Measurements from ENCODE around the gene SLC27A3.

The SLC27A3 gene

GRCh38 chr1:153796786-153797659 lies 21.8 kb downstream of the SLC27A3 start:
- Histone ChIP-seq H3K27me3 (no peaks in the 10 kb centered on the region), H4K20me1 (no peaks in the 10 kb centered on the region; a peak in 1 of 22 replicates), H3K27ac (peak overlapping the region in 7 of 11 experiments; percentile 33 to 99 (median 67); a peak in 12 of 22 replicates), H3K9ac (peak overlapping the region in 2 of 11 experiments; percentile 9 to 13; a peak in 1 of 22 replicates), H3K36me3 (peaks cover 0 to 26% (median 6%) of the 10 kb centered on the region in 11 experiments; a peak in 9 of 22 replicates), H3K4me3 (no peak overlapping the region), H3K4me1 (peaks cover 49 to 82% (median 73%) of the 10 kb centered on the region in 10 experiments), H3K4me2 (peak overlapping the region in 7 of 11 experiments; percentile 4 to 84 (median 52); a peak in 7 of 22 replicates), H3K9me3 (replicated peaks in 1 of 11) (no peaks in the 10 kb centered on the region)
- no peak for TF ChIP-seq Cebpa-rat (IDR thresholded peaks at IDR 0.05)

- Histone ChIP-seq H3K27ac (peak overlapping the region in 8 of 11 experiments; percentile 1 to 67 (median 47); a peak in 13 of 22 replicates), H4K20me1 (no peaks in the 10 kb centered on the region; a peak in 1 of 22 replicates), H3K4me2 (peak overlapping the region in 4 of 11 experiments; percentile 6 to 39 (median 28); a peak in 6 of 22 replicates), H3K27me3 (no peaks in the 10 kb centered on the region), H3K9me3 (replicated peaks in 1 of 11) (no peaks in the 10 kb centered on the region), H3K36me3 (peaks cover 0 to 31% (median 12%) of the 10 kb centered on the region in 11 experiments; a peak in 12 of 22 replicates), H3K4me3 (no peak overlapping the region), H3K9ac (peak overlapping the region in 2 of 11 experiments; percentile 13 to 39; a peak in 2 of 22 replicates), H3K4me1 (peaks cover 49 to 82% (median 73%) of the 10 kb centered on the region in 10 experiments)
- TF ChIP-seq Cebpa-rat (IDR thresholded peaks at IDR 0.05): no peak
Observed at GRCh38 chr1:153798468-153798780, 23.2 kb downstream of the SLC27A3 start.

- no peak for TF ChIP-seq Cebpa-rat (IDR thresholded peaks at IDR 0.05)
- no peak overlapping the region for H3K4me2 ChIP-seq
- H4K20me1 ChIP-seq: peaks cover 0 to 3% (median 0%) of the 10 kb centered on the region in 11 experiments; a peak in 1 of 22 replicates
- H3K9me3 ChIP-seq (replicated peaks in 1 of 11): no peaks in the 10 kb centered on the region
- no peak overlapping the region; a peak in 2 of 22 replicates for H3K9ac ChIP-seq
- H3K36me3 ChIP-seq: peaks cover 0 to 31% (median 12%) of the 10 kb centered on the region in 11 experiments; a peak in 12 of 22 replicates
- H3K4me1 ChIP-seq: peaks cover 49 to 82% (median 76%) of the 10 kb centered on the region in 10 experiments
- H3K27me3 ChIP-seq: no peaks in the 10 kb centered on the region
- peak overlapping the region in 5 of 11 experiments; percentile 1 to 63 (median 11); a peak in 5 of 22 replicates for H3K27ac ChIP-seq
- H3K4me3 ChIP-seq: no peak overlapping the region
Observed at GRCh38 chr1:153799016-153799415, 23.8 kb downstream of the SLC27A3 start.

- H3K4me1 ChIP-seq: peaks cover 48 to 82% (median 76%) of the 10 kb centered on the region in 10 experiments
- H3K4me3 ChIP-seq: no peak overlapping the region
- peak overlapping the region in 4 of 11 experiments; percentile 2 to 63 (median 36); a peak in 3 of 22 replicates for H3K27ac ChIP-seq
- no peak overlapping the region for H3K4me2 ChIP-seq
- H4K20me1 ChIP-seq: peaks cover 0 to 6% (median 0%) of the 10 kb centered on the region in 11 experiments; a peak in 2 of 22 replicates
- H3K27me3 ChIP-seq: no peaks in the 10 kb centered on the region
- H3K9ac ChIP-seq: no peak overlapping the region
- peaks cover 0 to 31% (median 12%) of the 10 kb centered on the region in 11 experiments; a peak in 13 of 22 replicates for H3K36me3 ChIP-seq
- TF ChIP-seq Cebpa-rat (IDR thresholded peaks at IDR 0.05): no peak
- no peaks in the 10 kb centered on the region for H3K9me3 ChIP-seq (replicated peaks in 1 of 11)
Observed at GRCh38 chr1:153799566-153800465, 24.6 kb downstream of the SLC27A3 start.

- H3K9me3 ChIP-seq (replicated peaks in 1 of 11): no peaks in the 10 kb centered on the region
- peaks cover 0 to 31% (median 12%) of the 10 kb centered on the region in 11 experiments; a peak in 13 of 22 replicates for H3K36me3 ChIP-seq
- H3K27ac ChIP-seq: peak overlapping the region in 6 of 11 experiments; percentile 35 to 79 (median 55); a peak in 7 of 22 replicates
- no peak overlapping the region for H3K4me2 ChIP-seq
- TF ChIP-seq Cebpa-rat (IDR thresholded peaks at IDR 0.05): no peak
- no peak overlapping the region for H3K4me3 ChIP-seq
- peaks cover 48 to 82% (median 76%) of the 10 kb centered on the region in 10 experiments for H3K4me1 ChIP-seq
- peaks cover 0 to 12% (median 0%) of the 10 kb centered on the region in 11 experiments; a peak in 4 of 22 replicates for H4K20me1 ChIP-seq
- no peak overlapping the region for H3K9ac ChIP-seq
- H3K27me3 ChIP-seq: no peaks in the 10 kb centered on the region
Observed at GRCh38 chr1:153800516-153800915, 25.3 kb downstream of the SLC27A3 start.

GRCh38 chr1:153801028-153801625 lies 25.9 kb downstream of the SLC27A3 start:
- Histone ChIP-seq H3K9ac (peak overlapping the region in 5 of 11 experiments; percentile 1 to 50 (median 20); a peak in 5 of 22 replicates), H3K27ac (peak overlapping the region in 8 of 11 experiments; percentile 35 to 79 (median 56); a peak in 14 of 22 replicates), H3K4me3 (no peak overlapping the region), H3K4me1 (peaks cover 46 to 82% (median 75%) of the 10 kb centered on the region in 10 experiments), H3K9me3 (replicated peaks in 1 of 11) (no peaks in the 10 kb centered on the region), H4K20me1 (peaks cover 0 to 17% (median 4%) of the 10 kb centered on the region in 11 experiments; a peak in 6 of 22 replicates), H3K4me2 (peak overlapping the region in 9 of 11 experiments; percentile 59 to 89 (median 81); a peak in 14 of 22 replicates), H3K27me3 (no peaks in the 10 kb centered on the region), H3K36me3 (peaks cover 0 to 31% (median 12%) of the 10 kb centered on the region in 11 experiments; a peak in 13 of 22 replicates)
- no peak for TF ChIP-seq Cebpa-rat (IDR thresholded peaks at IDR 0.05)

GRCh38 chr1:153801786-153802697 lies 26.8 kb downstream of the SLC27A3 start:
- peaks cover 3 to 31% (median 18%) of the 10 kb centered on the region in 11 experiments; a peak in 18 of 22 replicates for H3K36me3 ChIP-seq
- H3K9me3 ChIP-seq (replicated peaks in 1 of 11): no peaks in the 10 kb centered on the region
- no peak for TF ChIP-seq Cebpa-rat (IDR thresholded peaks at IDR 0.05)
- peak overlapping the region; percentile 59 to 89 (median 81) for H3K4me2 ChIP-seq
- peak overlapping the region in 6 of 11 experiments; percentile 1 to 50 (median 19); a peak in 4 of 22 replicates for H3K9ac ChIP-seq
- H3K27ac ChIP-seq: peak overlapping the region in 9 of 11 experiments; percentile 50 to 79 (median 62); a peak in 15 of 22 replicates
- no peak overlapping the region for H3K4me3 ChIP-seq
- H3K27me3 ChIP-seq: no peaks in the 10 kb centered on the region
- peaks cover 46 to 80% (median 68%) of the 10 kb centered on the region in 10 experiments for H3K4me1 ChIP-seq
- peaks cover 0 to 20% (median 5%) of the 10 kb centered on the region in 11 experiments; a peak in 8 of 22 replicates for H4K20me1 ChIP-seq

Data from BLaER1 treated with 17β-estradiol and CSF1 and Interleukin-3, amounts not matched to agents 10 nM and 100 nM (cell line).